HL-60 (cell line): ENCODE results near the gene DRC7.

Experiments
- DNase-seq, 2 experiments: peaks; one replicate each; pipeline ENCODE4 v3.0.0-alpha.2; 2010 to 2020; ENCODE audit warnings: low read depth in 1 of 2, low spot score in 1 of 2
- H3K27ac ChIP-seq: fragments of 250-450 bp; sonication (Bioruptor Pico); replicated peaks from 2 replicates; pipeline ENCODE4 v1.5.1; 2020; ENCODE audit warnings: mild to moderate bottlenecking, moderate library complexity
- H3K27me3 ChIP-seq: fragments of 250-450 bp; sonication (Bioruptor Pico); 2 replicates; pipeline ENCODE4 v1.5.1; 2021; ENCODE audit warnings: mild to moderate bottlenecking, moderate library complexity; ENCODE audit not compliant: insufficient read depth, poor library complexity, severe bottlenecking
- H3K4me3 ChIP-seq: replicated peaks from 2 replicates; pipeline ENCODE4 v1.5.1; 2011; ENCODE audit warnings: mild to moderate bottlenecking, control low read depth, low read length; ENCODE audit not compliant: insufficient read depth
- GABPA ChIP-seq: IDR thresholded peaks from 2 replicates; pipeline ENCODE4 v1.6.1; 2012; ENCODE audit warnings: low read depth
- POLR2AphosphoS5 ChIP-seq: IDR thresholded peaks from 2 replicates; pipeline ENCODE4 v1.6.1; 2012; ENCODE audit warnings: low read depth
- SPI1 ChIP-seq: IDR thresholded peaks from 2 replicates; pipeline ENCODE4 v1.6.1; 2012; ENCODE audit warnings: low read depth, mild to moderate bottlenecking, borderline replicate concordance
- TF ChIP-seq, protein P1 (sequence below): IDR thresholded peaks from 2 replicates; pipeline ENCODE4 v1.6.1; 2012; ENCODE audit warnings: low read depth; ENCODE audit not compliant: insufficient replicate concordance
- TF ChIP-seq, protein P2 (sequence below): IDR thresholded peaks from one replicate; pipeline ENCODE4 v1.5.1; 2011; ENCODE audit warnings: low read length, control low read depth, inconsistent platforms; ENCODE audit not compliant: insufficient read depth

Gene DRC7

DNA sequence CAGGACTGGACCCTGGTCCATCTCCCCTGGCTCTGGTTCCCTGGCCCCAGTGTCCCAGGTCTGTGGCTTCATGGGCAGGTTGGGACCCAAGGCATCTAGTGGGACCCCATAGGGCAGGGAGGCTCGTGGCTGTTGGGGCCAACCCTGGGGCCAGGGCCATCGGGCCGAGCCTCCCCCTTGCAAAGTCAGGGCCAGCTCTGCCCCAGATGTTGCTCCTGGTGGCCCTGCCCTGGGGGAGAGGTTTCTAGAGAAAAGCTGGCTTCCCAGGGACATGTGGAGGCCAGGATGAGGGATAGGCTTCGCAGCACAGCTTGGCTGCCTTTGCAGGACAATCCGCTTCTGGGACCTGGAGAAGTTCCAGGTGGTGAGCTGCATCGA is 57.6 kb downstream of the DRC7 start:
- Histone ChIP-seq H3K27me3 (no peaks in the 10 kb centered on the region), H3K27ac (no peak overlapping the region), H3K4me3 (no peak overlapping the region)
- TF ChIP-seq POLR2AphosphoS5 = no peak
- TF ChIP-seq, protein P1, sequence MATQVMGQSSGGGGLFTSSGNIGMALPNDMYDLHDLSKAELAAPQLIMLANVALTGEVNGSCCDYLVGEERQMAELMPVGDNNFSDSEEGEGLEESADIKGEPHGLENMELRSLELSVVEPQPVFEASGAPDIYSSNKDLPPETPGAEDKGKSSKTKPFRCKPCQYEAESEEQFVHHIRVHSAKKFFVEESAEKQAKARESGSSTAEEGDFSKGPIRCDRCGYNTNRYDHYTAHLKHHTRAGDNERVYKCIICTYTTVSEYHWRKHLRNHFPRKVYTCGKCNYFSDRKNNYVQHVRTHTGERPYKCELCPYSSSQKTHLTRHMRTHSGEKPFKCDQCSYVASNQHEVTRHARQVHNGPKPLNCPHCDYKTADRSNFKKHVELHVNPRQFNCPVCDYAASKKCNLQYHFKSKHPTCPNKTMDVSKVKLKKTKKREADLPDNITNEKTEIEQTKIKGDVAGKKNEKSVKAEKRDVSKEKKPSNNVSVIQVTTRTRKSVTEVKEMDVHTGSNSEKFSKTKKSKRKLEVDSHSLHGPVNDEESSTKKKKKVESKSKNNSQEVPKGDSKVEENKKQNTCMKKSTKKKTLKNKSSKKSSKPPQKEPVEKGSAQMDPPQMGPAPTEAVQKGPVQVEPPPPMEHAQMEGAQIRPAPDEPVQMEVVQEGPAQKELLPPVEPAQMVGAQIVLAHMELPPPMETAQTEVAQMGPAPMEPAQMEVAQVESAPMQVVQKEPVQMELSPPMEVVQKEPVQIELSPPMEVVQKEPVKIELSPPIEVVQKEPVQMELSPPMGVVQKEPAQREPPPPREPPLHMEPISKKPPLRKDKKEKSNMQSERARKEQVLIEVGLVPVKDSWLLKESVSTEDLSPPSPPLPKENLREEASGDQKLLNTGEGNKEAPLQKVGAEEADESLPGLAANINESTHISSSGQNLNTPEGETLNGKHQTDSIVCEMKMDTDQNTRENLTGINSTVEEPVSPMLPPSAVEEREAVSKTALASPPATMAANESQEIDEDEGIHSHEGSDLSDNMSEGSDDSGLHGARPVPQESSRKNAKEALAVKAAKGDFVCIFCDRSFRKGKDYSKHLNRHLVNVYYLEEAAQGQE = no peak
- DNase-seq = no peak

DNA sequence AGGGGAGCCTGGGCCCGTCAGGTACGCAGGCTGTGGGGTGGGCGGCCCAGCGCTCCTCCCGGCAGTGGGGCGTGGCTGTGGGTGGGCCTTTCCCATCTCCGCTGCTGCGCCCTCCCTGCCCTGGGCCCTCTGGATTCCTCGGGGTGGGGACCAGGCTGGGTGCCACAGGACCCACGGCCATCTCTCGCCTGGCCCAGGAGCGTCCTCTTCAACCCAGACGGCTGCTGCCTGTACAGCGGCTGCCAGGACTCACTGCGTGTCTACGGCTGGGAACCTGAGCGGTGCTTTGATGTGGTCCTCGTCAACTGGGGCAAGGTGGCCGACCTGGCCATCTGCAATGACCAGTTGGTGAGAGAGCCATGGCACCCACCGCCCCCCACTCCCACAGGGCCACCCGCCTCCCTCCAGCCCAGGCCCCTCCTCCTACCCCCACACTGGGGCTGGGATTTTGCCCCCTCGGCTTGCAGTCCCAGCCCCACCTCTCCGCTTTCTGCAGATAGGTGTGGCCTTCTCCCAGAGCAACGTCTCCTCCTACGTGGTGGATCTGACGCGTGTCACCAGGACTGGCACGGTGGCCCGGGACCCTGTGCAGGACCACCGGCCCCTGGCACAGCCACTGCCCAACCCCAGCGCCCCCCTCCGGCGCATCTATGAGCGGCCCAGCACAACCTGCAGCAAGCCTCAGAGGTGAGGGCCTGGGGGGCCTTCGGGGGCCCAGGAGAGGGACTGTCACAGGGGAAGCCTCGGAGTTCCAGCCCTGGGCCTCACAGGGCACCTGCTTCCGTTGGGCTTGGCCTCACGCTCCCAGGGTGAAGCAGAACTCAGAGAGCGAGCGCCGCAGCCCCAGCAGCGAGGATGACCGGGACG is 58.2 kb downstream of the DRC7 start:
- DNase-seq = no peak

DNA sequence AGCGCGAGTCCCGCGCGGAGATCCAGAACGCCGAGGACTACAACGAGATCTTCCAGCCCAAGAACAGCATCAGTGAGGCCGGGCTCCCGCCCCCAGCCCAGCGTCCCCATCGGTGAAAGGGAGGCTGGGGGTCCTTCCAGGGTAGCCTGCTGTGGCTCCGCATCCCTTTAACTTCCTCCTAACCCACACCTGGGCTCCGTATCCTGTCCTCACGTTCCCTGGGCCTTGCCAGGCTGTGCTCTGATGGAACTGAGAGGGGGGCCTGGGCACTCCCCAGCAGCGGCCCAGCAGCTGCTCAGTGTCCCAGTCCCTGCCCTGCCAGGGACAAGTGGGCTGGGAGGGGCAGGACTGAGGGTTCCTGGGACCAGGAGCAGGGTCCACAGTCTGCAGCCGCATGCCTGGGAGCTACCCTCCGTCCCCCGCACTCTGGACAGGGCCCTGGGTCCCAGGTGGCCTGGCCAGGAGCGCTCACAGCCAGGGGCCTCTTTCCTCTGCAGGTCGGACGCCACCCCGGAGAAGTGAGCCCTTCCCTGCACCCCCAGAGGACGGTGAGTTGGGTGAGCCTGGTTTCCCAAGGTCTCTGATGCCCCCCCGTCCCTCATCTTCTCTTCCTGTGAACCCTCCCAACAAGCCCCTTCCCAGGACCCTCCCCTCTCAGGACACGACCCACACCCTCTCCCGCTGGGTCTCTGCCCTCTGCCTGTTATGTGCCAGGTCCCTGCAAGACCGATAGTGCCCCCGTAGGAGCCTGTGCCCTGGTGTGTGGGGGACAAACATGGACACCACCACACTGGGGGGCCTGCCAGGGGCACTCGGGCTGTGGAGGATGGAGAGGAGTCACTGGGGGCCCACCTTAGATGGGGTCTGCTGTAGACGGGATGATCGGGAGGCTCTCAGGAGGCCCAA is 59.1 kb downstream of the DRC7 start:
- DNase-seq = no peak
- Histone ChIP-seq H3K27ac (no peak overlapping the region), H3K27me3 (no peaks in the 10 kb centered on the region), H3K4me3 (no peak overlapping the region)
- TF ChIP-seq POLR2AphosphoS5 (no peak), SPI1 (no peak), GABPA (no peak)
- TF ChIP-seq, protein P1 = no peak
- TF ChIP-seq, protein P2, sequence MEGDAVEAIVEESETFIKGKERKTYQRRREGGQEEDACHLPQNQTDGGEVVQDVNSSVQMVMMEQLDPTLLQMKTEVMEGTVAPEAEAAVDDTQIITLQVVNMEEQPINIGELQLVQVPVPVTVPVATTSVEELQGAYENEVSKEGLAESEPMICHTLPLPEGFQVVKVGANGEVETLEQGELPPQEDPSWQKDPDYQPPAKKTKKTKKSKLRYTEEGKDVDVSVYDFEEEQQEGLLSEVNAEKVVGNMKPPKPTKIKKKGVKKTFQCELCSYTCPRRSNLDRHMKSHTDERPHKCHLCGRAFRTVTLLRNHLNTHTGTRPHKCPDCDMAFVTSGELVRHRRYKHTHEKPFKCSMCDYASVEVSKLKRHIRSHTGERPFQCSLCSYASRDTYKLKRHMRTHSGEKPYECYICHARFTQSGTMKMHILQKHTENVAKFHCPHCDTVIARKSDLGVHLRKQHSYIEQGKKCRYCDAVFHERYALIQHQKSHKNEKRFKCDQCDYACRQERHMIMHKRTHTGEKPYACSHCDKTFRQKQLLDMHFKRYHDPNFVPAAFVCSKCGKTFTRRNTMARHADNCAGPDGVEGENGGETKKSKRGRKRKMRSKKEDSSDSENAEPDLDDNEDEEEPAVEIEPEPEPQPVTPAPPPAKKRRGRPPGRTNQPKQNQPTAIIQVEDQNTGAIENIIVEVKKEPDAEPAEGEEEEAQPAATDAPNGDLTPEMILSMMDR = no peak

More for the DNA sequence above, 58.2 kb downstream of the DRC7 start:
- no peak for TF ChIP-seq SPI1
- TF ChIP-seq, protein P2 = no peak
- Histone ChIP-seq H3K27me3 (no peaks in the 10 kb centered on the region), H3K4me3 (no peak overlapping the region), H3K27ac (no peak overlapping the region)

DNA sequence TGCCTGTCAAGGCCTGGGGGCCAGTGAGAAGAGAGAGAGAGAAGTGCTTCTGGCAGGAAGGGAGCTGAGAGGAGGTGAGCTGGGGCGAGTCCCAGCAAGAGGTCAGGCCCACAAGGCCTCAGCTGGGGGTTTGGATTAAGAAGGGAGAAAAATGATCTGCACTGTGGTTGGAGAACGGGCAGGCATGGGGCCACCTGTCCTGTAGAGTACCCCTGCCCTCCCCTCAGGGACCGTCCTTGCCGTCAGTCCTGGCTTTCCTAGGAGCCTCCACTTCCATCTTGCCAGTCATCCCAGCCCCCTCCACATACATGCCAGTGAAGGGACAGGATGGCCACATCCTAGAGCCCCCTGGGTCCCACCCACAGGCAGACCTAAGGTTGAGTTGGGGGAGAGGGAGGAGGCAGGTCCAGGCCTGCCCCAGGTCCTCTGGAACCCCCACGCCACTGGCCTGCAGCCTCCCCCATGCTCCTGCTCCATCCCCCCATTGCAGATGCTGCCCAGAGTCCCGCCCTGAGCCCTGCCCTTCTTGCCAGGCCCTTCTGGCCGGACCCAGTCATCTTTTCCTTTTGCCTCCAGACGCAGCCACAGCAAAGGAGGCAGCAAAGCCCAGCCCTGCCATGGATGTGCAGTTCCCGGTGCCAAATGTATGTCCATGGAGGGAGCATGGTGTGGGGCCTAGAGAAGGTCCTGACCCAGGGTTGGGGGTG is 59.9 kb downstream of the DRC7 start:
- DNase-seq = no peak
- H3K4me3 ChIP-seq = no peak overlapping the region
- no peaks in the 10 kb centered on the region for H3K27me3 ChIP-seq
- no peak for TF ChIP-seq POLR2AphosphoS5
- TF ChIP-seq GABPA = no peak
- TF ChIP-seq, protein P2 = no peak
- TF ChIP-seq, protein P1 = no peak
- TF ChIP-seq SPI1 = no peak
- no peak overlapping the region for H3K27ac ChIP-seq
